SK-N-SH (cell line): ENCODE measurements around the gene VSIG10.

Experiments used
- CHD2 ChIP-seq: fragments of 150-350 bp; IDR thresholded peaks from 2 replicates; pipeline ENCODE4 v1.6.1; 2018; ENCODE audit warnings: low read length; ENCODE audit not compliant: partially characterized antibody
- EP300 ChIP-seq, 2 experiments: IDR thresholded peaks; 2 replicates each; pipeline versions ENCODE4 v1.4.0 to v1.6.1; 2012; ENCODE audit warnings: borderline replicate concordance in 1 of 2, low read depth in 1 of 2, low read length in 1 of 2
- EZH2phosphoT487 ChIP-seq: fragments of 200-600 bp; sonication (generic); IDR thresholded peaks from 2 replicates; pipeline ENCODE4 v1.6.1; 2017; ENCODE audit warnings: low read depth, mixed run types, mild to moderate bottlenecking, antibody characterized with exemption, moderate library complexity, borderline replicate concordance
- FOXM1 ChIP-seq: IDR thresholded peaks from 2 replicates; pipeline ENCODE4 v1.4.0; 2012; ENCODE audit warnings: low read depth, mild to moderate bottlenecking
- JUND ChIP-seq: IDR thresholded peaks from 2 replicates; pipeline ENCODE4 v1.4.0; 2012
- POLR2AphosphoS5 ChIP-seq: IDR thresholded peaks from 2 replicates; pipeline ENCODE4 v1.6.1; 2012; ENCODE audit warnings: low read depth, low read length
- RAD21 ChIP-seq: IDR thresholded peaks from 2 replicates; pipeline ENCODE4 v1.6.1; 2012; ENCODE audit warnings: mild to moderate bottlenecking, low read length
- RCOR1 ChIP-seq: fragments of 150-350 bp; IDR thresholded peaks from 2 replicates; pipeline ENCODE4 v1.6.1; 2017; ENCODE audit warnings: antibody characterized with exemption, low read length
- TAF1 ChIP-seq: IDR thresholded peaks from 2 replicates; pipeline ENCODE4 v1.6.1; 2012; ENCODE audit warnings: low read depth, mild to moderate bottlenecking, low read length, moderate library complexity, borderline replicate concordance
- TF ChIP-seq, protein P1 (sequence below): fragments of 200-600 bp; sonication (generic); IDR thresholded peaks from 2 replicates; pipeline ENCODE4 v1.6.1; 2017; ENCODE audit warnings: antibody characterized with exemption, mild to moderate bottlenecking, moderate library complexity
- TF ChIP-seq, protein P2 (sequence below): IDR thresholded peaks from 2 replicates; pipeline ENCODE4 v1.6.1; 2012; ENCODE audit warnings: mild to moderate bottlenecking, low read depth, low read length, moderate library complexity
- TF ChIP-seq, protein P3 (sequence below): IDR thresholded peaks from 2 replicates; pipeline ENCODE4; 2012
- TF ChIP-seq, protein P4 (sequence below): fragments of 150-350 bp; IDR thresholded peaks from 2 replicates; pipeline ENCODE4 v1.6.1; 2017; ENCODE audit warnings: antibody characterized with exemption, low read length, low read depth, borderline replicate concordance

DNA sequence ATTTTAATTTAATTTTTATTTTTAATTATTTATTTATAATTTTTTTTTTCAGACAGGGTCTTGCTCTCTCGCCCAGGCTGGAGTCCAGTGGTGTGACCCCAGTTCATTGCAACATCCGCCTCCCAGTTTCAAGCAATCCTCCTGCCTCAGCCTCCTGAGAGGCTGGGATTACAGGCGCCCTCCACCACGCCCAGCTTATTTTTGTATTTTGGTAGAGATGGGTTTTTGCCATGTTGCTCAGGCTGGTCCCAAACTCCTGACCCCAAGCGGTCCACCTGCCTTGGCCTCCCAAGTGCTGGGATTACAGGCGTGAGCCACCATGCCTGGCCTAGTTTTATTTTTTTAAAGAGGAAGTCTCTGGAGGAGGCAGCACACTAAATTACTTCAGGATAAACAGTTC is 18.5 kb upstream of the VSIG10 start:
- TF ChIP-seq, protein P1, sequence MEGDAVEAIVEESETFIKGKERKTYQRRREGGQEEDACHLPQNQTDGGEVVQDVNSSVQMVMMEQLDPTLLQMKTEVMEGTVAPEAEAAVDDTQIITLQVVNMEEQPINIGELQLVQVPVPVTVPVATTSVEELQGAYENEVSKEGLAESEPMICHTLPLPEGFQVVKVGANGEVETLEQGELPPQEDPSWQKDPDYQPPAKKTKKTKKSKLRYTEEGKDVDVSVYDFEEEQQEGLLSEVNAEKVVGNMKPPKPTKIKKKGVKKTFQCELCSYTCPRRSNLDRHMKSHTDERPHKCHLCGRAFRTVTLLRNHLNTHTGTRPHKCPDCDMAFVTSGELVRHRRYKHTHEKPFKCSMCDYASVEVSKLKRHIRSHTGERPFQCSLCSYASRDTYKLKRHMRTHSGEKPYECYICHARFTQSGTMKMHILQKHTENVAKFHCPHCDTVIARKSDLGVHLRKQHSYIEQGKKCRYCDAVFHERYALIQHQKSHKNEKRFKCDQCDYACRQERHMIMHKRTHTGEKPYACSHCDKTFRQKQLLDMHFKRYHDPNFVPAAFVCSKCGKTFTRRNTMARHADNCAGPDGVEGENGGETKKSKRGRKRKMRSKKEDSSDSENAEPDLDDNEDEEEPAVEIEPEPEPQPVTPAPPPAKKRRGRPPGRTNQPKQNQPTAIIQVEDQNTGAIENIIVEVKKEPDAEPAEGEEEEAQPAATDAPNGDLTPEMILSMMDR, result no peak
- TF ChIP-seq POLR2AphosphoS5 (no peak), EZH2phosphoT487 (no peak), RCOR1 (no peak), TAF1 (no peak), RAD21 (no peak), CHD2 (no peak), JUND (no peak), EP300 (IDR thresholded peaks at IDR 0.05; ENCODE audit: borderline replicate concordance in 1 of 2, low read depth in 1 of 2, low read length in 1 of 2) (no peak), FOXM1 (no peak)
- TF ChIP-seq, protein P2, sequence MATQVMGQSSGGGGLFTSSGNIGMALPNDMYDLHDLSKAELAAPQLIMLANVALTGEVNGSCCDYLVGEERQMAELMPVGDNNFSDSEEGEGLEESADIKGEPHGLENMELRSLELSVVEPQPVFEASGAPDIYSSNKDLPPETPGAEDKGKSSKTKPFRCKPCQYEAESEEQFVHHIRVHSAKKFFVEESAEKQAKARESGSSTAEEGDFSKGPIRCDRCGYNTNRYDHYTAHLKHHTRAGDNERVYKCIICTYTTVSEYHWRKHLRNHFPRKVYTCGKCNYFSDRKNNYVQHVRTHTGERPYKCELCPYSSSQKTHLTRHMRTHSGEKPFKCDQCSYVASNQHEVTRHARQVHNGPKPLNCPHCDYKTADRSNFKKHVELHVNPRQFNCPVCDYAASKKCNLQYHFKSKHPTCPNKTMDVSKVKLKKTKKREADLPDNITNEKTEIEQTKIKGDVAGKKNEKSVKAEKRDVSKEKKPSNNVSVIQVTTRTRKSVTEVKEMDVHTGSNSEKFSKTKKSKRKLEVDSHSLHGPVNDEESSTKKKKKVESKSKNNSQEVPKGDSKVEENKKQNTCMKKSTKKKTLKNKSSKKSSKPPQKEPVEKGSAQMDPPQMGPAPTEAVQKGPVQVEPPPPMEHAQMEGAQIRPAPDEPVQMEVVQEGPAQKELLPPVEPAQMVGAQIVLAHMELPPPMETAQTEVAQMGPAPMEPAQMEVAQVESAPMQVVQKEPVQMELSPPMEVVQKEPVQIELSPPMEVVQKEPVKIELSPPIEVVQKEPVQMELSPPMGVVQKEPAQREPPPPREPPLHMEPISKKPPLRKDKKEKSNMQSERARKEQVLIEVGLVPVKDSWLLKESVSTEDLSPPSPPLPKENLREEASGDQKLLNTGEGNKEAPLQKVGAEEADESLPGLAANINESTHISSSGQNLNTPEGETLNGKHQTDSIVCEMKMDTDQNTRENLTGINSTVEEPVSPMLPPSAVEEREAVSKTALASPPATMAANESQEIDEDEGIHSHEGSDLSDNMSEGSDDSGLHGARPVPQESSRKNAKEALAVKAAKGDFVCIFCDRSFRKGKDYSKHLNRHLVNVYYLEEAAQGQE, result no peak
- TF ChIP-seq, protein P3, sequence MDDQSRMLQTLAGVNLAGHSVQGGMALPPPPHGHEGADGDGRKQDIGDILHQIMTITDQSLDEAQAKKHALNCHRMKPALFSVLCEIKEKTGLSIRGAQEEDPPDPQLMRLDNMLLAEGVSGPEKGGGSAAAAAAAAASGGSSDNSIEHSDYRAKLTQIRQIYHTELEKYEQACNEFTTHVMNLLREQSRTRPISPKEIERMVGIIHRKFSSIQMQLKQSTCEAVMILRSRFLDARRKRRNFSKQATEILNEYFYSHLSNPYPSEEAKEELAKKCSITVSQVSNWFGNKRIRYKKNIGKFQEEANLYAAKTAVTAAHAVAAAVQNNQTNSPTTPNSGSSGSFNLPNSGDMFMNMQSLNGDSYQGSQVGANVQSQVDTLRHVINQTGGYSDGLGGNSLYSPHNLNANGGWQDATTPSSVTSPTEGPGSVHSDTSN, result no peak
- TF ChIP-seq, protein P4, sequence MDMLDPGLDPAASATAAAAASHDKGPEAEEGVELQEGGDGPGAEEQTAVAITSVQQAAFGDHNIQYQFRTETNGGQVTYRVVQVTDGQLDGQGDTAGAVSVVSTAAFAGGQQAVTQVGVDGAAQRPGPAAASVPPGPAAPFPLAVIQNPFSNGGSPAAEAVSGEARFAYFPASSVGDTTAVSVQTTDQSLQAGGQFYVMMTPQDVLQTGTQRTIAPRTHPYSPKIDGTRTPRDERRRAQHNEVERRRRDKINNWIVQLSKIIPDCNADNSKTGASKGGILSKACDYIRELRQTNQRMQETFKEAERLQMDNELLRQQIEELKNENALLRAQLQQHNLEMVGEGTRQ, result no peak
